SK-N-MC (cell line): ENCODE data around the gene MIOX.

Experiments
- EZH2 ChIP-seq: fragments of 200-600 bp; sonication (generic); IDR thresholded peaks from one replicate; pipeline ENCODE4 v1.6.1; 2017; ENCODE audit warnings: antibody characterized with exemption
- POLR2AphosphoS5 ChIP-seq: IDR thresholded peaks from 2 replicates; pipeline ENCODE4 v1.6.1; 2012; ENCODE audit warnings: mild to moderate bottlenecking, low read depth, low read length, borderline replicate concordance

GRCh38 chr22:50529897-50530579 is 43.4 kb downstream of the MIOX start, which contains the start of gene TYMP:
- TF ChIP-seq EZH2 (no peak), POLR2AphosphoS5 (no peak)
